SJCRH30 (cell line): ENCODE measurements around the gene GAS2L3. TPM values are rescaled to one million over a fixed set of nuclear protein-coding genes. Genes with fewer than 3 reads are reported as not detected.
A peak's percentile ranks its signal among the peaks of the same experiment; 100 is the strongest.

Experiments used
- DNase-seq, 2 experiments: peaks; one replicate each; pipeline ENCODE4 v3.0.0-alpha.2; 2015 to 2020
- H3K27ac ChIP-seq: fragments of 250-450 bp; sonication (Bioruptor Pico); 2 replicates; pipeline ENCODE4 v1.5.1; 2020; ENCODE audit warnings: mild to moderate bottlenecking, moderate library complexity
- H3K27me3 ChIP-seq: fragments of 250-450 bp; sonication (Bioruptor Pico); 2 replicates; pipeline ENCODE4 v1.5.1; 2020; ENCODE audit warnings: mild to moderate bottlenecking, moderate library complexity
- H3K36me3 ChIP-seq: fragments of 250-450 bp; sonication (Bioruptor Pico); 2 replicates; pipeline ENCODE4 v1.5.1; 2020; ENCODE audit warnings: mild to moderate bottlenecking, moderate library complexity
- H3K4me1 ChIP-seq: fragments of 250-450 bp; sonication (Bioruptor Pico); 2 replicates; pipeline ENCODE4 v1.5.1; 2020; ENCODE audit warnings: mild to moderate bottlenecking, moderate library complexity
- H3K4me3 ChIP-seq: fragments of 250-450 bp; sonication (Bioruptor Pico); 2 replicates; pipeline ENCODE4 v1.5.1; 2020; ENCODE audit warnings: mild to moderate bottlenecking, moderate library complexity
- H3K9me3 ChIP-seq: fragments of 250-450 bp; sonication (Bioruptor Pico); replicated peaks from 2 replicates; pipeline ENCODE4 v1.5.1; 2020; ENCODE audit warnings: mild to moderate bottlenecking, moderate library complexity
- total RNA-seq: library from RNA; depleted of rRNA; stranded (reverse); fragments of >200 nt; shearing (Covaris generic); gene quantifications from 2 replicates; pipeline ENCODE4 v1.2.3, GENCODE V29; 2014

The GAS2L3 gene
- total RNA-seq, 1 experiment from 2014 or later: 54.6 TPM

- Histone ChIP-seq H3K27ac (no peak overlapping the region), H3K4me1 (no peaks in the 10 kb centered on the region), H3K9me3 (no peaks in the 10 kb centered on the region), H3K27me3 (no peaks in the 10 kb centered on the region), H3K36me3 (no peaks in the 10 kb centered on the region), H3K4me3 (no peak overlapping the region)
- DNase-seq: peak in 1 of 2 experiments; percentile 44
These were observed 9.4 kb upstream of the GAS2L3 start for GRCh38 chr12:100564090-100564489.

DNA sequence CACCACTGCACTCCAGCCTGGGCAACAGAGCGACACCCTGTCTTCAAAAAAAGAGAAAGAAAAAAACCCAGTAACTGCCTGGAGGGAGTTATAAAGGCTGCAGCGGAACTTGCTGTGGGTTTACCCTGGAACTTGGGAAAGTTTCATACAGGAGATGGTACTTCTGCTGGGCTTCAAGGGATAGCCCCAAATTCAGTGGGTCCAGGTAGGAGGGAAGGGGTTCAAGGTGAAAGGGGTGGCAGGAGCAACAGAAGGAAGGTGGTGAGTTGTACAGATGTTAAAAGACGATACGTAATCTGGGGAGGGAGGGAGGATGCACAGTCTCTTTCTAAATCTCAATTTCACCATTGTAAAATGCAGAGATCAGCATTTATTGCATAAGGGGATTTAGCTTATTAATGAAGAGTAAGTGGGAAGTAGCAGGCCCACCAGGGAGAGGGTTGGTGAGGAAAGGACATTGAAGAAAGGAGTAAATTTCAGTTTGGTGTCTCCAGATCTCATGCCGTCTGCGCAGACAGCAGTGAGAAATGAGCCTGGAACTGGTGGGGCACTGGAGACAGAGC lies 8.5 kb upstream of the GAS2L3 start:
- H3K4me3 ChIP-seq: no peak overlapping the region
- no peaks in the 10 kb centered on the region for H3K4me1 ChIP-seq
- no peaks in the 10 kb centered on the region for H3K27me3 ChIP-seq
- no peak overlapping the region for H3K27ac ChIP-seq
- H3K36me3 ChIP-seq: no peaks in the 10 kb centered on the region
- no peak for DNase-seq
- H3K9me3 ChIP-seq: no peaks in the 10 kb centered on the region

DNA sequence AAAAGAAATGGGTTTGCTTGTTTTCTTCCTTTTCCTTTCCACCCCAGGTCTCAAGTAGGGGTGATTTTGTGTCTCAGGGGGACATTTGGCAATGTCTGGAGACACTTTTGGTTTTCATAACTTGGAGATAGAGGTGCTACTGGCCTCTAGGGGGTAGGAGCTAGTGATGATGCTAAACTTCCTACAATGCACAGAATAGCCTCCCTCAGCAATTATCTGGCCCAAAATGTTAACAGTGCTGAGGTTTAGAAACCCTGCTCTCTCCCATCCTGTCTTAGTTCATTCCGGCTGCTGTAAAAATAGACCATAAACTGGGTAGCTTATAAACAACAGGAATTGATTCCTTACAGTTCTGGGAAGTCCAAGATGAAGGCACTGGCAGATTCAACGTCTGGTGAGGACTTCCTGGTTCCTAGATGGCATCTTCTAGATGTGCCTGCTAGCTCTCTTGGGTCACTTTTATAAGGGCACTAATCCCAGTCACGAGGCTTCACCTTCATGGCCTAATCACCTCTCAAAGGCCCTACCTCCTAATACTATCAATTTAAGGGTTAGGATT lies 7.4 kb upstream of the GAS2L3 start:
- no peak overlapping the region for H3K27ac ChIP-seq
- H3K4me1 ChIP-seq: no peaks in the 10 kb centered on the region
- no peak for DNase-seq
- H3K27me3 ChIP-seq: no peaks in the 10 kb centered on the region
- H3K9me3 ChIP-seq: no peaks in the 10 kb centered on the region
- H3K4me3 ChIP-seq: no peak overlapping the region
- no peaks in the 10 kb centered on the region for H3K36me3 ChIP-seq

DNA sequence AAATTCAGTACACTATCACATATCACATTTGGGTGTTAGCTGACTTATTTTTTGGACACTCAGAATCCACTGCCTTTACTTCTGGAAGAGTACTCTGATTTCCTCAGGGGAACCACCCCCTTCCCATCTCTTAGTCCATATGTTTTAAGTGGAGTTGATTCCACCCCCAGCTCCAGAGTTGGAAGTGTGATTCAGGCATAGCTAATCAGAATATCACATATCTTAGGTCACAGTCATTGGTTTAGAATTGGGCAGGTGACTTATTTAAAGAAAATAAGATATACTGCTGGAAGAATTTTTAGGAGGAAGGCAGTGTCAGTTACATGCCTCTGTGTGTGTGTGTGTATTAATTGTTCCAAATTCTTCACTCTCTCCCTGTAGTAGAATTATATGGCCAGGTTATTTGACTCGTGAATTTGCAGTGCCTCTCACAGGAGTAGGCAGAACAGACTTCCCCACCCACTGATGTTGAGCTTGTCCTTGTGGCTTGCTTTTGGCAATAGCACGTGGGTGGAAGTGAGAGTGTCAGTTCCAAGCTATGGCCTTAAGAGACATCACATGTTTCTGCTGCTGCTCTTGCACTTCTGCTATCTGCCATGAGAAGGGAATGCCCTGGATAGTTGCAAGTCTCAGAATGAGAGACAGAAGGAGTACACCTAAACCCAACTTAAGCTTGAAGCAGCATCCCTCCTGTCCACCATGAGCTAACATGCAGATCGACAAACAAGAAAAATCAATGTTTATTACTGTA lies 6.4 kb upstream of the GAS2L3 start:
- Histone ChIP-seq H3K9me3 (no peaks in the 10 kb centered on the region), H3K27ac (no peak overlapping the region), H3K36me3 (no peaks in the 10 kb centered on the region), H3K4me1 (no peaks in the 10 kb centered on the region), H3K4me3 (no peak overlapping the region), H3K27me3 (no peaks in the 10 kb centered on the region)
- DNase-seq: no peak

DNA sequence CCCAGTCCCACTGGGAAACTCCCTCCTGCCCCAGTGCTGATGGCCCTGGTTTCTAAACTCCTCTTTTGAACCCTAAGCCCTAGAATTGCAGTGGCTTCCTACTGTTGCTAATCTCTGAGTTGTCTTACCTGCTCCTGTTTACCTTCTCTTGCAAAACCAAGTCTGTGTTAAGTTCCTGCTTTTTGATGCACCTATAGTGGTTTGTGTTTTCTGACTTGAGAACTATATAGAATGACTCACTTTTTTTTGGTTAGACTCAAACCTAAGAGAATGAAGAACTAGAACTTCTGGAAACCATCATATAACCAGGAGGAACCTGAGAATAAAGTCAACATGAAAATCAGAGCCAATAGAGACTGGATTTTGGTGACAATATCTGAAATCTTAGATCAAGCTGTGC lies 5.5 kb upstream of the GAS2L3 start:
- no peaks in the 10 kb centered on the region for H3K9me3 ChIP-seq

GRCh38 chr12:100572184-100572583 lies 1.3 kb upstream of the GAS2L3 start:
- H3K9me3 ChIP-seq: no peaks in the 10 kb centered on the region
- no peaks in the 10 kb centered on the region for H3K27me3 ChIP-seq
- peaks cover 7% of the 10 kb centered on the region for H3K4me1 ChIP-seq
- no peak for DNase-seq
- no peak overlapping the region for H3K27ac ChIP-seq
- no peak overlapping the region for H3K4me3 ChIP-seq
- H3K36me3 ChIP-seq: no peaks in the 10 kb centered on the region

More for the DNA sequence above, 5.5 kb upstream of the GAS2L3 start:
- DNase-seq: no peak
- H3K27ac ChIP-seq: no peak overlapping the region
- no peaks in the 10 kb centered on the region for H3K36me3 ChIP-seq
- H3K4me3 ChIP-seq: no peak overlapping the region
- H3K4me1 ChIP-seq: no peaks in the 10 kb centered on the region
- H3K27me3 ChIP-seq: no peaks in the 10 kb centered on the region

DNA sequence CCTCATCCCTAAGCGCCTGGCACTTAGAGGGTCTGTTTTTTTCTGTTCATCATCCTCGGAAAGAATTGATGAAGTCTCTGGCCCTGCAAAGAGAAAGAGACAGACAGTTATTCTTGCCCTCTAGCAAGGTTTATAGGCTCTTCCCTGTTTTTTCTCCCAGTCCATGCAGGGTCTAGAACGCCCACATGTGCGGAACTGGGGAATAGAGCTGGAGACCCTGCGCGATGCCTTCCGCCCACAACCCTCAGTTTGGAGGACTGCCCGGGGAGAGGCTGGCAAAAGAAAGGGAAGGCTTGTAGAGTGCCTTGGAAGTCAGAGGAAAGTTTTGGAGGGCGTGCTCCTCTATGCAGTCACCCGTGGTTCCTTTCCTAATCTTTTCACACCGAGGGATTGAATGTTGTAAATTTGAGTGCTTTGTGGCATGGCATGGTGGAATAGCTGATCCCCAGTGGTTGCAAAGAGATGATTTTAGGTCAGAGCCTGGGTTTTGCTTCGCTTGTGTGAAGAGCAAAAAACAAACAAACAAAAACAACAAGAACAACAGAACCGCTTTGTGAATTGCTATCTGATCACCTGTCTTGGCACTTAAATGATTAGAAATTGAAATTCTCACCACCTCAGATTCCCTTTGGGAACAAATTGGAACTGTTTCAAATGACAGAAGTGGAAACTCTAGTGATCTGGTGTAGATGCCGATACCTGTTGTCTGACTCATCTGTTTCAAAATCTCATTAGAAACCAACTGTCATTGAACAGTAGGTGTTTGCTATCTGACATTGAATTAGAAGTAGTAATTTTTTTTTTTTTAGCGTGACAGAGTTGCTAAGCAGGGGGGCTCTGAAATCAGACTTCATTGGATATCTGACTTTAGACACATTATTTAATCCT lies 947 bp downstream of the GAS2L3 start:
- DNase-seq: peak; percentile 47 to 67
- H3K4me3 ChIP-seq: peak overlapping the region; percentile 81

DNA sequence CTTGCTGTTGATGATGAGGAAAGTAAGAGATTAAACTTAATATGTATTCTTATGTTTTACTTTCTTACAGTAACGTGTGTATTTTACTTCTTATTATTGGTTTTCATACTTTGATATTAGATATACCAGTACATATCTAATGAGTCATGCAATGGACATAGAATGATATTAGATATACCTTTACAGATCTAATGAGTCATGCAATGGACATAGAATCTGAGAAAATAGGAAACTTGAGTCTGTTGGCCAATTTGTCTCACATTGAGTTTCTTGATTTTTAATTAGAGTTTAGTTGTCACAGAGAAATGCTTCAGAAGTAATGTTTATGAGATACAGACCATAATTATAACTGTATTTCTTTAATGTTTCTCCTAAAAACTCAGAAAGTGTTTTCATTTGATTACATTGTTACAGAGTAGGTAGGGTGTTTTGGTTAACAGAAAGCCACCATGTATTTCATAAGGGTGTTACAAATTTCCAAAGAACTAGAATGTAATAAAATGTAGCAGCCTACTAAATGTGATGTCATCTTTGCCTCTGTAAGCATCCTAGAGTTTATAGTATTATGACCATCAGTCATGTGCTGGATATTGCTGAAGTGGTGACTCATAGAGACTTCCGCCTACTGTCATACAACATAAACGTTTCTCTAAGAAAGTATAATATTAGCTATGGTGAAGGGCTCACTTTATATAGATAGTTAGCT lies 3.0 kb downstream of the GAS2L3 start:
- no peak overlapping the region for H3K4me3 ChIP-seq
- H3K9me3 ChIP-seq: no peaks in the 10 kb centered on the region
- H3K4me1 ChIP-seq: peaks cover 7% of the 10 kb centered on the region
- H3K27ac ChIP-seq: no peak overlapping the region
- no peaks in the 10 kb centered on the region for H3K27me3 ChIP-seq
- H3K36me3 ChIP-seq: no peaks in the 10 kb centered on the region
- DNase-seq: no peak

More for the DNA sequence above, 947 bp downstream of the GAS2L3 start:
- peaks cover 7% of the 10 kb centered on the region for H3K4me1 ChIP-seq
- H3K27ac ChIP-seq: peak overlapping the region; percentile 80
- no peaks in the 10 kb centered on the region for H3K36me3 ChIP-seq
- no peaks in the 10 kb centered on the region for H3K9me3 ChIP-seq
- H3K27me3 ChIP-seq: no peaks in the 10 kb centered on the region

DNA sequence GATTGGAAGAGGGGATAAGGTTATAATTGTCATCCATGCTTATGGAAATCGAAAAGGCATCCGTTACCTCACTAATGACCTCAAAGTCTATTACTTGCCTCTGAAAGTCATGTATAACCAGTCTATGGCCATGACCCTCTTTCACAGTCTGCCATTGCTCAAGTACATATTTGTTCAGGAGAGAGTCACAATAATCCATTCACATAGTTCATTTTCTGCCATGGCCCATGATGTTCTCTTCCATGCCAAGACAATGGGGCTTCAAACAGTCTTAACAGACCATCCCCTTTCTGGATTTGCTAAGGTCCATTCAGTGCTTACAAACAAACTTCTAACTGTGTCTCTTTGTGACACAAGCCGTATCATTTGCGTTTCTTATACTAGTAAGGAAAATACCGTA lies 5.4 kb downstream of the GAS2L3 start:
- Histone ChIP-seq H3K36me3 (no peaks in the 10 kb centered on the region; the same call in 1 of the 2 replicates), H3K27me3 (no peaks in the 10 kb centered on the region), H3K4me3 (no peak overlapping the region), H3K27ac (no peak overlapping the region), H3K4me1 (peaks cover 7% of the 10 kb centered on the region), H3K9me3 (no peaks in the 10 kb centered on the region; the same call in 1 of the 2 replicates)
- DNase-seq: no peak

DNA sequence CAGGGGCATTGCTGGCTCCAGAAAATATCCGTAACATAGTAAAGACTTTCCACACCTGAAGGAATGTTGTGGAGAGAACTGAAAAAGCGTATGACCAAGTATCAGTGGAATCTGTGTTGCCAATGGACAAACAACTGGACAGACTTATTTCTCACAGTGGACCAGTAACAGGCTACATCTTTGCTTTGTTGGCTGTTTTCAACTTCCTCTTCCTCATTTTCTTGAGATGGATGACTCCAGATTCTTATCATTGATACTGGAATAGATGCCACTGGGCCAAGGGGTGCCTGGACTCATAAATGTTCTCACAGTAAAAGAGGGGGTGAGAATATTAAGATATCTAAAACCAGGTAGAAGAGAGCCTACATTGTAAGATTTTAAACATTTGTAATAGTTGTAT lies 6.4 kb downstream of the GAS2L3 start:
- Histone ChIP-seq H3K27me3 (no peaks in the 10 kb centered on the region), H3K27ac (no peak overlapping the region), H3K4me1 (peaks cover 7% of the 10 kb centered on the region), H3K4me3 (no peak overlapping the region), H3K36me3 (no peaks in the 10 kb centered on the region; the same call in 1 of the 2 replicates), H3K9me3 (no peaks in the 10 kb centered on the region; the same call in 1 of the 2 replicates)
- no peak for DNase-seq

GRCh38 chr12:100584256-100584655 lies 10.8 kb downstream of the GAS2L3 start:
- Histone ChIP-seq H3K9me3 (peaks cover 4% of the 10 kb centered on the region; the same call in 1 of the 2 replicates), H3K27me3 (no peaks in the 10 kb centered on the region), H3K36me3 (no peaks in the 10 kb centered on the region; the same call in 1 of the 2 replicates), H3K4me1 (no peaks in the 10 kb centered on the region), H3K4me3 (no peak overlapping the region), H3K27ac (no peak overlapping the region)
- DNase-seq: no peak

- Histone ChIP-seq H3K36me3 (no peaks in the 10 kb centered on the region), H3K9me3 (0 out of 2 replicates have a peak, but pooled peaks cover 3% of the 10 kb centered on the region), H3K4me3 (no peak overlapping the region), H3K27me3 (no peaks in the 10 kb centered on the region), H3K27ac (no peak overlapping the region), H3K4me1 (0 out of 2 replicates have a peak, but pooled peaks cover 4% of the 10 kb centered on the region)
- DNase-seq: peak; percentile 9 to 36
These were observed 18.5 kb downstream of the GAS2L3 start for GRCh38 chr12:100591979-100592378.

DNA sequence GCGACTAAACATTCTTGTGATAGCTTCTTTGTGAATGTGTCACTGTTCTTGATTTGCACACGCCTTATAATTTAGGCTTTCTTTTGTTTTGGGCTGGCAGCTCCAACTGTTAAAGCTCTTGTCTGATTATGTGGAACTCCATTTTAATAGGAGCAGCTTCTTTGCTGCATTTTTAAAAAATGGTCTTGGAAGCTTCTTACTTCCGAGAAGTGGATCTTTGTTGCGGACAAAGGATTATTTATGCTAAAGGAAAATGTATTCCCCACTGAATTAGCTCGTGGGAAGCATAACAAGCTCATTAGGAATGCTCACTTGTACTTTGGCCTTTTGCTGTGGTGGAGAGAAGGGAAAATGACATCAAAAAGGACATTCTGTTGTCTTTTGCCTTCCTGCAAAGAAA lies 20.0 kb downstream of the GAS2L3 start:
- H3K9me3 ChIP-seq: no peaks in the 10 kb centered on the region
- H3K4me1 ChIP-seq: 0 out of 2 replicates have a peak, but pooled peaks cover 4% of the 10 kb centered on the region
- peak in 1 of 2 experiments; percentile 36 for DNase-seq
- no peak overlapping the region; the same call in 1 of the 2 replicates for H3K4me3 ChIP-seq
- no peaks in the 10 kb centered on the region for H3K27me3 ChIP-seq
- peak overlapping the region; percentile 47; the same call in 1 of the 2 replicates for H3K27ac ChIP-seq
- no peaks in the 10 kb centered on the region for H3K36me3 ChIP-seq

DNA sequence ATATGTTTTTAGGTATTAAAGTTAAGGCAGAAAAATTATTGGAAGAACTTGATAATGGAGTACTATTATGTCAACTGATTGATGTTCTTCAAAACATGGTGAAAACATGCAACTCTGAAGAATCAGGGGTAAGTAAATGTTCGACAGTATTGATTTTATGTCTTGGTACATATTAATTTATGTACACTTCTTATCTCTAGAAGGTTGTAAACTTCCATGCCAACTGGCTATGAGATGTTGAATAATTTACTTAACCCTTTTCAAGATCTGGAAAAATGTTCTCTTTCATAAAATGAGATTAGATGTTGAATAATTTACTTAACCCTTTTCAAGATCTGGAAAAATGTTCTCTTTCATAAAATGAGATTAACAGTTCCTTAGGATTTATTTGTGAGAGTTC lies 28.1 kb downstream of the GAS2L3 start:
- Histone ChIP-seq H3K36me3 (peaks cover 19% of the 10 kb centered on the region; the same call in 1 of the 2 replicates), H3K4me1 (no peaks in the 10 kb centered on the region), H3K9me3 (no peaks in the 10 kb centered on the region), H3K4me3 (no peak overlapping the region), H3K27me3 (no peaks in the 10 kb centered on the region), H3K27ac (no peak overlapping the region)
- DNase-seq: no peak
